HEK293T (cell line): ENCODE measurements around the gene TOMM7.

Source experiments
- CTCF ChIA-PET: fragments of 350-600 bp; formaldehyde crosslinking; extraction: SDS; loops from one replicate; lab custom pipeline; 2021; ENCODE audit warnings: antibody characterized with exemption, inconsistent platforms; lab: Yijun Ruan, JAX
- POLR2A ChIA-PET: fragments of 350-600 bp; formaldehyde crosslinking; extraction: SDS; loops from one replicate; lab custom pipeline; 2020; ENCODE audit warnings: antibody characterized with exemption, inconsistent platforms; lab: Yijun Ruan, JAX
- DNase-seq: peaks from one replicate; pipeline ENCODE4 v3.0.0; 2012; ENCODE audit warnings: mixed read lengths; ENCODE audit errors: extremely low spot score
- ARNT ChIP-seq: fragments of 450-650 bp; IDR thresholded peaks from 2 replicates; pipeline ENCODE4 v1.6.1; 2017; ENCODE audit warnings: mild to moderate bottlenecking
- BHLHE40 ChIP-seq: fragments of 450-650 bp; IDR thresholded peaks from 2 replicates; pipeline ENCODE4 v1.6.1; 2016; ENCODE audit warnings: mild to moderate bottlenecking, moderate library complexity, borderline replicate concordance
- CTBP1 ChIP-seq: fragments of 450-650 bp; IDR thresholded peaks from 2 replicates; pipeline ENCODE4 v1.6.1; 2016; ENCODE audit warnings: borderline replicate concordance
- ELF4 ChIP-seq: fragments of 450-650 bp; IDR thresholded peaks from 2 replicates; pipeline ENCODE4 v1.6.1; 2017; ENCODE audit warnings: antibody characterized with exemption
- FOXA1 ChIP-seq: fragments of 450-650 bp; IDR thresholded peaks from 2 replicates; pipeline ENCODE4 v1.6.1; 2016; ENCODE audit warnings: mild to moderate bottlenecking
- FOXK2 ChIP-seq: fragments of 450-650 bp; IDR thresholded peaks from 2 replicates; pipeline ENCODE4 v1.6.1; 2016; ENCODE audit warnings: mild to moderate bottlenecking
- FOXM1 ChIP-seq: fragments of 450-650 bp; IDR thresholded peaks from 2 replicates; pipeline ENCODE4 v1.6.1; 2017; ENCODE audit warnings: mild to moderate bottlenecking, borderline replicate concordance
- HDGF ChIP-seq: fragments of 450-650 bp; IDR thresholded peaks from 2 replicates; pipeline ENCODE4 v1.6.1; 2017; ENCODE audit warnings: antibody characterized with exemption, borderline replicate concordance
- L3MBTL2 ChIP-seq: fragments of 450-650 bp; conservative IDR thresholded peaks from 2 replicates; pipeline ENCODE4 v1.6.1; 2016; ENCODE audit warnings: mild to moderate bottlenecking
- LEF1 ChIP-seq: fragments of 450-650 bp; IDR thresholded peaks from 2 replicates; pipeline ENCODE4 v1.6.1; 2017; ENCODE audit warnings: mild to moderate bottlenecking, borderline replicate concordance
- NFRKB ChIP-seq: fragments of 450-650 bp; IDR thresholded peaks from 2 replicates; pipeline ENCODE4 v1.6.1; 2016; ENCODE audit warnings: mild to moderate bottlenecking, moderate library complexity
- SP1 ChIP-seq: fragments of 450-650 bp; IDR thresholded peaks from 2 replicates; pipeline ENCODE4 v1.6.1; 2017
- SUZ12 ChIP-seq: fragments of 450-650 bp; IDR thresholded peaks from 2 replicates; pipeline ENCODE4 v1.6.1; 2016; ENCODE audit warnings: mild to moderate bottlenecking
- TARDBP ChIP-seq: fragments of 450-650 bp; IDR thresholded peaks from 2 replicates; pipeline ENCODE4 v1.6.1; 2016
- ZNF384 ChIP-seq: fragments of 450-650 bp; IDR thresholded peaks from 2 replicates; pipeline ENCODE4 v1.6.1; 2016
- TF ChIP-seq, protein P1 (sequence below): fragments of 450-650 bp; IDR thresholded peaks from 2 replicates; pipeline ENCODE4 v1.6.1; 2016

TOMM7 gene

DNA sequence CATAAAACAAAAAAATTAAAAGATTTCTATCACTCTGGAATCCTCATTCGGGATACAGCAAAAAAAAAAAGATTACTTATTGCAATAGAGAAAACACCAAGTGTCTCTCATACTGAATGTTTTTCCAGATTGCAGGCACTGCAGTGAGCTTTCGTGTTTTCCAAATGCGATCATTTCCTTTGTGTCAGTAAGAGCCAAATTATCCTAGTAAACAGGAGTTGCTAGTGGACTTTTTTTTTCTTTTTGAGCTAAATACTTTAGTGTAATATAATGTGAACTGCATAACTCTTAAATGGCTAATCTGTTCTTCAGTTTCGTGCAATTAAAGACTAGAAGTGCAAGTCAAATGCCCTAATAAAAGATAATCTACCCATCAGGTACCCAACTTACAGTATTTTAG lies 44.4 kb upstream of the TOMM7 start:
- TF ChIP-seq FOXA1 = no peak
- no peak for DNase-seq
- ChIA-PET CTCF (no interaction called here), POLR2A (interaction anchor here (0.6 kb wide), 1 partner anchor 83 kb away, joined by 3 read pairs; no protein-coding TSS in a partner anchor)

DNA sequence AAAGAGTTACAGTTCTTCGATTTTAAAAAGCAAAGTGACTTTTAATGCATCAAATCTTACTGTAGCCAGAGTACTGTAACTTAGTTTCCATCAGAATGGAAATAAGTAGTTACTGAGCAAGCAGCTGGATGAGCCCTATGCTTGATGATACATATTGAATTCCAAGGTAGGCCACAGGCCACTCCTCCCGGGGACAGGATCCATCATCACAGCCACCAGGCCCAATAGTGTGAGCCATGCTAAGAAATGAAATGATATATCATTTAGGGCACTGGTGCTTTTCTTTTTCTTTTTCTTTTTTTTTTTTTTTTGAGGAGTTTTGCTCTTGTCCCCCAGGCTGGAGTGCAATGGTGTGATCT lies 42.9 kb upstream of the TOMM7 start:
- no peak for DNase-seq
- TF ChIP-seq CTBP1 (no peak), SP1 (no peak), FOXA1 (no peak), BHLHE40 (no peak), SUZ12 (no peak)
- TF ChIP-seq, protein P1, sequence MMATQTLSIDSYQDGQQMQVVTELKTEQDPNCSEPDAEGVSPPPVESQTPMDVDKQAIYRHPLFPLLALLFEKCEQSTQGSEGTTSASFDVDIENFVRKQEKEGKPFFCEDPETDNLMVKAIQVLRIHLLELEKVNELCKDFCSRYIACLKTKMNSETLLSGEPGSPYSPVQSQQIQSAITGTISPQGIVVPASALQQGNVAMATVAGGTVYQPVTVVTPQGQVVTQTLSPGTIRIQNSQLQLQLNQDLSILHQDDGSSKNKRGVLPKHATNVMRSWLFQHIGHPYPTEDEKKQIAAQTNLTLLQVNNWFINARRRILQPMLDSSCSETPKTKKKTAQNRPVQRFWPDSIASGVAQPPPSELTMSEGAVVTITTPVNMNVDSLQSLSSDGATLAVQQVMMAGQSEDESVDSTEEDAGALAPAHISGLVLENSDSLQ = no peak
- CTCF ChIA-PET = interaction anchor here (0.6 kb wide), 1 partner anchor 1430 kb away, joined by 4 read pairs; no protein-coding TSS in a partner anchor
- POLR2A ChIA-PET = no interaction called here

DNA sequence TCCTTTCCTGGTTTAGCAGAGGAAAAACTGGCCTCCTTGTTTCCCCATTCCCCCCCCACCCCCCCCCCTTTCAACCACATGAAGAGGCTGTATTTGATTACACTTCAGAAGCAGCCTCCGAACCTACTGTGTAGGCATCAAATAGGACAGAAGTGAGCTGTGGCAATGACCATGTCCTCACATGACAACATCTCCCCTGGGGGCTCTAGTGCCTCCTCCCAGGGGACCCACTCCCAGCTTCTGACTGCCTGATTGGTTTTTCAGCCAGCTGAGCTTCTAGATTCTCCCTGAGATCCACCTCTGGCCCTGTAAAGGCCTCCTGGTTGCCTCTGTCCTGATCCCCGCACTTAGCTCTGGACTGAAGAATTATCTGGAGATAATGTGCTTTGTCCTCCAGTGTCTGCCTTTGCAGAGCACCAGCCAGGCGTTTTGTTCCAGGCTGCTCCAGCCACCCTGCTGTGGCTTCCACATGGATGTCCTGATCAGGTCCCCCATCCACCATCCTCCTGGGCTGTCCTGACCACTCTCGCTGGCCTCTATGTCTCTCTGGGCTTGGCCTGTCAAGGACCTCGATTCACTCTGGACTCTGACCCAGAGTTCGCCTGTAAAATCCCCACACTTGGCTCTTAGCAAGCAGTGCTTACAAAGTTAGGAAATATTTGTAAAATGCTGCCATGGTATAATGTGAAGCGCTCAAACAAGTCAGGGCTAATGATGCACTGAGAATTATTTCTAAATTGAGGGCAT lies 42.4 kb upstream of the TOMM7 start:
- no peak for DNase-seq
- ChIA-PET POLR2A (no interaction called here), CTCF (interaction anchor here (0.6 kb wide), 2 partner anchors 20 to 1429 kb away, joined by 3 to 4 read pairs; no protein-coding TSS in a partner anchor)
- no peak for TF ChIP-seq TARDBP
- TF ChIP-seq ARNT = no peak
- TF ChIP-seq ELF4 = no peak
- no peak for TF ChIP-seq FOXA1

DNA sequence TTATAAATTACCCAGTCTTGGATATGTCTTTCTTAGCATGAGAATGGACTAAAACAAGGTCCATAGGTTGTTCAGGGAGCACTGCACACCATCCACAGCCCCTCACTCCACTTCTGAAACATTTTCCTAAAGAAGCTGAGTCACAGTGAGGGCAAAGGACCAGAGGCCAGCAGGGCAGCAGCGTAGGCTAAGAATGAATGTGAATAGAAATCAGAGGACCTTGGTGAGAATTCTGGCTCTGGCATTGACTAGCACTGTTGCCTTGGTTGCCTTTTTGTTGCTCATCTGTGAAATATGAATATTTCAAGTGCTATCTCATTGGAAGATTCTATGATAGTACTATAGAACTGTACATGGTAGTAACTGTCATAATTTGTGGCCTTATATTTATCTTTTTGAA lies 41.7 kb upstream of the TOMM7 start:
- CTCF ChIA-PET = interaction anchor here (0.6 kb wide), 1 partner anchor 21 kb away, joined by 3 read pairs; no protein-coding TSS in a partner anchor
- DNase-seq = no peak
- no peak for TF ChIP-seq BHLHE40
- POLR2A ChIA-PET = no interaction called here

DNA sequence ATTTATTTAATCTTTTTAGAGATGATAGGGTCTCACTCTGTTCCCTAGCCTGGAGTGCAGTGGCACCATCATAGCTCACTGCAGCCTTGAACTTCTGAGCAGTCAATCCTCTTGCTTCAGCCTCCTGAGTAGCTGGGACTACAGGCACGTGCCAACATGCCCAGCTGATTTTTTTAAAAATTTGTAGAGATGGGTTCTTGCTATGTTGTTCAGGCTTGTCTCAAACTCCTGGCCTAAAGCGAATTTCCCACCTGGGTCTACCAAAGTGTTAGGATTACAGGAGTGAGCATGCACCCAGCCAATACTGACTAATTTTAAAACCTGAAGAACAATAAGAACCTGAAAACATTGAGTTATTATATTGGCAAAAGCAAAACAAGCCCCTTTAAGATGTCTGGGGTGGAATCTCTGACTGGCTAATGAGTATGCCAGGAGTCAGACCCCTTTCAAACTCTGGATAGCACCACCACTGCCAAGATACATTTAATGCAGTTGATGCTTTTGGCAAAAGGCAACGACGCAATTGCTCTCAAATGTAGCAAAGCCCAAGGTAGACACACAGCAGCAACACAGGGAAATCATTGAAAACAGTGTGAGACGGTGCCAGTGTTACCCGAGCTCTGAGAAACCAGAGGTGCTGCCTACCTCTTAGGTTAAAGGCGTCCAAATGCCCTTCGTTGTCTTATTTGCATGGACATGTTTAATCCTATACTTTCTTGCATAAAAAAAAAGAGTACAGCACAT lies 40.7 kb upstream of the TOMM7 start:
- POLR2A ChIA-PET = no interaction called here
- DNase-seq = no peak
- CTCF ChIA-PET = interaction anchor here (0.6 kb wide), 1 partner anchor 667 kb away, joined by 3 read pairs; no protein-coding TSS in a partner anchor
- no peak for TF ChIP-seq ELF4
- no peak for TF ChIP-seq NFRKB
- TF ChIP-seq SP1 = no peak
- TF ChIP-seq LEF1 = no peak
- no peak for TF ChIP-seq CTBP1
- no peak for TF ChIP-seq FOXM1
- TF ChIP-seq, protein P1 = no peak
- TF ChIP-seq HDGF = no peak
- TF ChIP-seq L3MBTL2 = no peak

DNA sequence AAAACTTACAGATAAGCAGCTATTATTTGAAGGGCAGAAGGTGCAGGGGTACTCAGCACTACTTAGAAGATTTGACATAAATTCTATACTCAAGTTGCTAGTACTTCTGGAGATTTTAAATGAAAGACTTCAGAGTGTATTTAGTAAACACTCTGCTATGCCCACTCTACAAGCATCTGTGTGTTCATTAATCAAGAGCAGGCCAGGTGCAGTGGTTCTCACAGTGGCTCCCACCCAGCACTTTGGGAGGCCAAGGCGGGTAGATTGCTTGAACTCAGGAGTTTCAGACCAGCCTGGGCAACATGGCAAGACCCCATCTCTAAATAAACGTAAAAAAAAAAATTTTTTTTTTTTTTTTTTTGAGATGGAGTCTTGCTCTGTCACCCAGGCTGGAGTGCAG lies 38.9 kb upstream of the TOMM7 start:
- no peak for TF ChIP-seq CTBP1
- TF ChIP-seq FOXM1 = no peak
- TF ChIP-seq, protein P1 = no peak
- no peak for TF ChIP-seq ARNT
- no peak for TF ChIP-seq TARDBP
- TF ChIP-seq NFRKB = no peak
- TF ChIP-seq L3MBTL2 = no peak
- no peak for TF ChIP-seq LEF1
- no peak for TF ChIP-seq BHLHE40
- TF ChIP-seq SP1 = no peak
- TF ChIP-seq HDGF = no peak
- TF ChIP-seq SUZ12 = no peak
- no peak for TF ChIP-seq ZNF384
- TF ChIP-seq ELF4 = no peak
- no peak for TF ChIP-seq FOXK2
- TF ChIP-seq FOXA1 = no peak
- ChIA-PET POLR2A (no interaction called here), CTCF (no interaction called here)
- DNase-seq = no peak
